Panc1 (cell line): ENCODE measurements around the gene PLAAT1.

ENCODE experiments used
- POLR2AphosphoS5 ChIP-seq: IDR thresholded peaks from 2 replicates; pipeline ENCODE4 v1.6.1; 2012; ENCODE audit warnings: mild to moderate bottlenecking, low read depth, low read length, moderate library complexity
- SIN3A ChIP-seq: IDR thresholded peaks from 2 replicates; pipeline ENCODE4 v1.6.1; 2012; ENCODE audit warnings: low read depth, mild to moderate bottlenecking, low read length, moderate library complexity, borderline replicate concordance; ENCODE audit not compliant: insufficient read depth
- TCF7L2 ChIP-seq: IDR thresholded peaks from 2 replicates; pipeline ENCODE4 v1.6.1; 2011; ENCODE audit warnings: mild to moderate bottlenecking, low read depth, low read length, inconsistent platforms
- TF ChIP-seq, protein P1 (sequence below): fragments of 450-650 bp; IDR thresholded peaks from 2 replicates; pipeline ENCODE4 v1.5.1; 2017; ENCODE audit warnings: mild to moderate bottlenecking
- TF ChIP-seq, protein P2 (sequence below), 2 experiments: IDR thresholded peaks; 2 replicates each; pipeline ENCODE4 v1.6.1; 2011 to 2012; ENCODE audit warnings: low read depth in 2 of 2, control low read depth in 1 of 2, low read length in 1 of 2, mild to moderate bottlenecking in 1 of 2, moderate library complexity in 1 of 2; ENCODE audit not compliant: insufficient read depth in 1 of 2

DNA sequence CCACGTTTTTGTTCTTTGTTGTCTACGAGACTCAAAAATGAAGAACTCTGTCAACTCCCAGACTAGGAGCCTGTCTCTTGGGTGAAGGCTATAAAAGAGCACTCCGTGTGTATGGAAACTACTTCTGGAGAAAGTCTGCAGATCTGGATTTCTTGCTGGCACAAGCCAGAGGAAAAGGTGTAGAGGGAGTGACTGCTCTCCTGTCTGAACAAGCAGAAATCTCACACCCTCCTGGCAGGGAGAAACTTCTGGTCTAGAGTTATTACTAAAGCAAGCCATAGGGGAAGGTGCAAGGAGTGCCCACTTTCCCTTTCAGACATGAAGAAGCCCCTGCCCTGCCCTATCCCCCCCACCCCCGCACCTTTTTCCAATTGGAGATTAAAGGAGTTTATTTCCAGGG lies 9.5 kb downstream of the PLAAT1 start:
- TF ChIP-seq, protein P1, sequence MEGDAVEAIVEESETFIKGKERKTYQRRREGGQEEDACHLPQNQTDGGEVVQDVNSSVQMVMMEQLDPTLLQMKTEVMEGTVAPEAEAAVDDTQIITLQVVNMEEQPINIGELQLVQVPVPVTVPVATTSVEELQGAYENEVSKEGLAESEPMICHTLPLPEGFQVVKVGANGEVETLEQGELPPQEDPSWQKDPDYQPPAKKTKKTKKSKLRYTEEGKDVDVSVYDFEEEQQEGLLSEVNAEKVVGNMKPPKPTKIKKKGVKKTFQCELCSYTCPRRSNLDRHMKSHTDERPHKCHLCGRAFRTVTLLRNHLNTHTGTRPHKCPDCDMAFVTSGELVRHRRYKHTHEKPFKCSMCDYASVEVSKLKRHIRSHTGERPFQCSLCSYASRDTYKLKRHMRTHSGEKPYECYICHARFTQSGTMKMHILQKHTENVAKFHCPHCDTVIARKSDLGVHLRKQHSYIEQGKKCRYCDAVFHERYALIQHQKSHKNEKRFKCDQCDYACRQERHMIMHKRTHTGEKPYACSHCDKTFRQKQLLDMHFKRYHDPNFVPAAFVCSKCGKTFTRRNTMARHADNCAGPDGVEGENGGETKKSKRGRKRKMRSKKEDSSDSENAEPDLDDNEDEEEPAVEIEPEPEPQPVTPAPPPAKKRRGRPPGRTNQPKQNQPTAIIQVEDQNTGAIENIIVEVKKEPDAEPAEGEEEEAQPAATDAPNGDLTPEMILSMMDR: no peak
- TF ChIP-seq POLR2AphosphoS5 (no peak), SIN3A (no peak), TCF7L2 (no peak)
- TF ChIP-seq, protein P2, sequence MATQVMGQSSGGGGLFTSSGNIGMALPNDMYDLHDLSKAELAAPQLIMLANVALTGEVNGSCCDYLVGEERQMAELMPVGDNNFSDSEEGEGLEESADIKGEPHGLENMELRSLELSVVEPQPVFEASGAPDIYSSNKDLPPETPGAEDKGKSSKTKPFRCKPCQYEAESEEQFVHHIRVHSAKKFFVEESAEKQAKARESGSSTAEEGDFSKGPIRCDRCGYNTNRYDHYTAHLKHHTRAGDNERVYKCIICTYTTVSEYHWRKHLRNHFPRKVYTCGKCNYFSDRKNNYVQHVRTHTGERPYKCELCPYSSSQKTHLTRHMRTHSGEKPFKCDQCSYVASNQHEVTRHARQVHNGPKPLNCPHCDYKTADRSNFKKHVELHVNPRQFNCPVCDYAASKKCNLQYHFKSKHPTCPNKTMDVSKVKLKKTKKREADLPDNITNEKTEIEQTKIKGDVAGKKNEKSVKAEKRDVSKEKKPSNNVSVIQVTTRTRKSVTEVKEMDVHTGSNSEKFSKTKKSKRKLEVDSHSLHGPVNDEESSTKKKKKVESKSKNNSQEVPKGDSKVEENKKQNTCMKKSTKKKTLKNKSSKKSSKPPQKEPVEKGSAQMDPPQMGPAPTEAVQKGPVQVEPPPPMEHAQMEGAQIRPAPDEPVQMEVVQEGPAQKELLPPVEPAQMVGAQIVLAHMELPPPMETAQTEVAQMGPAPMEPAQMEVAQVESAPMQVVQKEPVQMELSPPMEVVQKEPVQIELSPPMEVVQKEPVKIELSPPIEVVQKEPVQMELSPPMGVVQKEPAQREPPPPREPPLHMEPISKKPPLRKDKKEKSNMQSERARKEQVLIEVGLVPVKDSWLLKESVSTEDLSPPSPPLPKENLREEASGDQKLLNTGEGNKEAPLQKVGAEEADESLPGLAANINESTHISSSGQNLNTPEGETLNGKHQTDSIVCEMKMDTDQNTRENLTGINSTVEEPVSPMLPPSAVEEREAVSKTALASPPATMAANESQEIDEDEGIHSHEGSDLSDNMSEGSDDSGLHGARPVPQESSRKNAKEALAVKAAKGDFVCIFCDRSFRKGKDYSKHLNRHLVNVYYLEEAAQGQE (IDR thresholded peaks at IDR 0.05; ENCODE audit: insufficient read depth in 1 of 2, low read depth in 2 of 2, low read length in 1 of 2): no peak
